ENCODE results near the gene MRPL22.
"Not testable (repeated sequence)": the region's sequence is repeated elsewhere in the genome, so short reads cannot be mapped to it uniquely, and the experiment has no call there.

Gene MRPL22

GRCh38 chr5:154940772-154941620 is at the start of gene MRPL22:
Gene MRPL22 (plus strand): TSS chr5:154941073. CDS start chr5:154941111, 38 bp downstream.
- peak; percentile 90 for DNase-seq (ENCODE audit: low read depth)

GRCh38 chr5:154892369-154892771 is 48.5 kb upstream of the MRPL22 start:
- DNase-seq (ENCODE audit: low read depth): no peak

GRCh38 chr5:154893381-154893780 is 47.5 kb upstream of the MRPL22 start:
- no peak for DNase-seq (ENCODE audit: low read depth)

GRCh38 chr5:154895606-154896561 is 45.0 kb upstream of the MRPL22 start:
- no peak for DNase-seq (ENCODE audit: low read depth)

GRCh38 chr5:154896562-154897165 is 44.2 kb upstream of the MRPL22 start:
- no peak for DNase-seq (ENCODE audit: low read depth)

GRCh38 chr5:154898210-154898609 is 42.7 kb upstream of the MRPL22 start:
- DNase-seq (ENCODE audit: low read depth): no peak

- no peak for DNase-seq (ENCODE audit: low read depth)
These were observed 41.6 kb upstream of the MRPL22 start for GRCh38 chr5:154899151-154899816.

- DNase-seq (ENCODE audit: low read depth): peak; percentile 16
These were observed 40.8 kb upstream of the MRPL22 start for GRCh38 chr5:154900066-154900465.

- peak; percentile 5 for DNase-seq (ENCODE audit: low read depth)
These were observed 39.6 kb upstream of the MRPL22 start for GRCh38 chr5:154901276-154901675.

- no peak for DNase-seq (ENCODE audit: low read depth)
These were observed 39.0 kb upstream of the MRPL22 start for GRCh38 chr5:154901913-154902312.

- DNase-seq (ENCODE audit: low read depth): not testable (repeated sequence)
These were observed 35.3 kb upstream of the MRPL22 start for GRCh38 chr5:154905601-154906000.

- DNase-seq (ENCODE audit: low read depth): no peak
These were observed 24.0 kb upstream of the MRPL22 start for GRCh38 chr5:154916874-154917273.

- no peak for DNase-seq (ENCODE audit: low read depth)
These were observed 23.1 kb upstream of the MRPL22 start for GRCh38 chr5:154917757-154918156.

GRCh38 chr5:154923441-154924430 is 17.1 kb upstream of the MRPL22 start:
- peak; percentile 49 for DNase-seq (ENCODE audit: low read depth)

GRCh38 chr5:154933537-154933936 is 7.3 kb upstream of the MRPL22 start:
- no peak for DNase-seq (ENCODE audit: low read depth)

GRCh38 chr5:154934881-154935280 is 6.0 kb upstream of the MRPL22 start:
- no peak for DNase-seq (ENCODE audit: low read depth)

GRCh38 chr5:154937186-154937717 is 3.6 kb upstream of the MRPL22 start:
- DNase-seq (ENCODE audit: low read depth): peak; percentile 15

- DNase-seq (ENCODE audit: low read depth): peak; percentile 84
These were observed 3.0 kb upstream of the MRPL22 start, which contains the start of gene GEMIN5 for GRCh38 chr5:154937718-154938466. Gene GEMIN5 (minus strand): TSS chr5:154938211. CDS start chr5:154938133, 78 bp downstream.

- not testable (repeated sequence) for DNase-seq (ENCODE audit: low read depth)
These were observed 1.5 kb upstream of the MRPL22 start for GRCh38 chr5:154939387-154939786.

All from EH (cell line).